K562 (cell line): Measurements from ENCODE around the gene TSSK2. TPM values are rescaled to one million over a fixed set of nuclear protein-coding genes. Genes with fewer than 3 reads are reported as not detected.

Experiments
- BRD9 ChIP-seq: fragments of 450-650 bp; IDR thresholded peaks from 2 replicates; pipeline ENCODE4 v1.6.1; 2018; ENCODE audit warnings: low read depth; ENCODE audit not compliant: partially characterized antibody
- CTCFL ChIP-seq: IDR thresholded peaks from 2 replicates; pipeline ENCODE4 v1.6.1; 2011; ENCODE audit warnings: borderline replicate concordance, low read depth, mild to moderate bottlenecking, moderate library complexity, low read length; ENCODE audit not compliant: insufficient read depth, poor library complexity, severe bottlenecking
- HDAC2 ChIP-seq: fragments of 450-650 bp; IDR thresholded peaks from 2 replicates; pipeline ENCODE4 v1.6.1; 2016; ENCODE audit warnings: mild to moderate bottlenecking
- KDM4B ChIP-seq, 2 experiments: fragments of 450-650 bp in 1 of 2; sonication (generic) in 1 of 2; IDR thresholded peaks; 2 replicates each; pipeline ENCODE4 v1.6.1; 2016 to 2017; ENCODE audit warnings: borderline replicate concordance in 2 of 2, antibody characterized with exemption in 1 of 2, low read depth in 1 of 2, mild to moderate bottlenecking in 1 of 2
- KDM5B ChIP-seq: fragments of 200-600 bp; sonication (generic); IDR thresholded peaks from 2 replicates; pipeline ENCODE4 v1.6.1; 2012; ENCODE audit warnings: low read depth, mild to moderate bottlenecking, moderate library complexity, low read length, control low read depth, inconsistent platforms; ENCODE audit not compliant: insufficient replicate concordance
- MCM2 ChIP-seq: fragments of 450-650 bp; IDR thresholded peaks from 2 replicates; pipeline ENCODE4 v1.6.1; 2017; ENCODE audit warnings: low read depth, mild to moderate bottlenecking
- MGA ChIP-seq: fragments of 450-650 bp; IDR thresholded peaks from 2 replicates; pipeline ENCODE4 v1.6.1; 2016; ENCODE audit warnings: mild to moderate bottlenecking, moderate library complexity
- NFIC ChIP-seq: fragments of 450-650 bp; IDR thresholded peaks from 2 replicates; pipeline ENCODE4 v1.6.1; 2017; ENCODE audit warnings: mild to moderate bottlenecking, inconsistent platforms
- NR4A1 ChIP-seq, 2 experiments: fragments of 250-450 bp in 1 of 2; fragments of 450-650 bp in 1 of 2; sonication (Bioruptor Pico) in 1 of 2; IDR thresholded peaks; 2 replicates each; pipeline versions ENCODE4 v1.4.0 to v1.6.1; 2016 to 2020; ENCODE audit warnings: mild to moderate bottlenecking in 2 of 2, missing compliant biosample characterization in 1 of 2, missing genetic modification characterization in 1 of 2, moderate library complexity in 1 of 2
- PRMT5 ChIP-seq: sonication (generic); formaldehyde crosslinking; IDR thresholded peaks from 2 replicates; pipeline ENCODE4 v1.5.0; 2020; ENCODE audit warnings: missing genetic modification reagents
- SMARCE1 ChIP-seq: fragments of 450-650 bp; IDR thresholded peaks from 2 replicates; pipeline ENCODE4 v1.7.1; 2016; ENCODE audit warnings: mild to moderate bottlenecking
- YY1 ChIP-seq, 3 experiments: IDR thresholded peaks; 2 replicates each; pipeline ENCODE4 v1.6.1; 2011; ENCODE audit warnings: low read length in 2 of 3, mild to moderate bottlenecking in 2 of 3, moderate library complexity in 2 of 3, borderline replicate concordance in 1 of 3, control low read depth in 1 of 3, low read depth in 1 of 3; ENCODE audit not compliant: insufficient read depth in 3 of 3, insufficient replicate concordance in 2 of 3, control insufficient read depth in 1 of 3, insufficient read length in 1 of 3; ENCODE audit errors: extremely low read depth in 1 of 3
- ZFPM2 ChIP-seq: fragments of 250-450 bp; sonication (Bioruptor Pico); IDR thresholded peaks from 2 replicates; pipeline ENCODE4 v1.5.1; 2022; ENCODE audit warnings: mild to moderate bottlenecking
- polyA plus RNA-seq, 8 experiments: library from polyadenylated mRNA; depleted of rRNA in 4 of 8; stranded (reverse) in 5 of 8; unstranded in 3 of 8; fragments of >200 nt; fragmentation: Nextera tagmentation in 2 of 8; fragmentation: Illumina TruSeq in 1 of 8; extraction: Ambion mirVana in 2 of 8; extraction: Trizol in 1 of 8; gene quantifications; 2 replicates each; pipeline versions ENCODE4 v1.2.1 to v1.2.3, GENCODE V29; 2011 to 2014; ENCODE audit warnings: inconsistent platforms in 1 of 8, missing spikeins in 1 of 8
- total RNA-seq, 7 experiments: library from RNA; depleted of rRNA in 6 of 7; stranded (reverse); fragments of >200 nt in 6 of 7; fragmentation: Illumina TruSeq in 2 of 7; extraction: Trizol in 2 of 7; gene quantifications; 2 replicates each; pipeline versions ENCODE4 v1.2.1 to v1.2.3, GENCODE V29; 2011 to 2021; ENCODE audit warnings: low replicate concordance in 1 of 7

TSSK2 gene
- total and polyA plus RNA-seq, 9 of the 15 experiments (the other 6 are each of a cell fraction or from before 2014, with no cell fraction given), result 0.04 TPM; not detected in 8

- TF ChIP-seq PRMT5 (CRISPR knock-in tag), result no peak
- TF ChIP-seq MGA, result no peak
- TF ChIP-seq NFIC, result peak; percentile 9; the same call in 1 of the 2 replicates
- TF ChIP-seq NR4A1 (CRISPR knock-in tag; IDR thresholded peaks at IDR 0.05), result peak; percentile 43; the same call in 1 of the 2 replicates
- no peak; the same call in 1 of the 2 replicates for TF ChIP-seq NR4A1 (tag; IDR thresholded peaks at IDR 0.05)
- TF ChIP-seq SMARCE1, result peak; percentile 67; the same call in 1 of the 2 replicates
- no peak; the same call in 1 of the 2 replicates for TF ChIP-seq ZFPM2 (CRISPR knock-in tag)
- TF ChIP-seq HDAC2, result peak; percentile 76
- peak in 1 of 3 experiments; percentile 2 for TF ChIP-seq YY1 (IDR thresholded peaks at IDR 0.05; ENCODE audit: borderline replicate concordance in 1 of 3, control insufficient read depth in 1 of 3, extremely low read depth in 1 of 3, insufficient read depth in 3 of 3, insufficient read length in 1 of 3, insufficient replicate concordance in 2 of 3, low read depth in 1 of 3, low read length in 2 of 3)
- no peak for TF ChIP-seq MCM2
- TF ChIP-seq KDM5B, result peak; percentile 77
- TF ChIP-seq BRD9, result no peak
- peak; percentile 30 for TF ChIP-seq CTCFL
- TF ChIP-seq KDM4B (IDR thresholded peaks at IDR 0.05; ENCODE audit: borderline replicate concordance in 2 of 2, low read depth in 1 of 2), result peak in 1 of 2 experiments; percentile 29; a peak in 1 of 4 replicates
These were observed 9.4 kb upstream of the TSSK2 start (continued) for GRCh38 chr22:19121631-19122142.
